Hematopoietic multipotent progenitor cell treated with erythropoietin and hydrocortisone succinate and interleukin-3 and kit ligand, for 17 days (in vitro differentiated cells): ENCODE results near the gene TBC1D22A.

Experiments
- DNase-seq: peaks from one replicate; pipeline ENCODE4 v3.0.0-alpha.2; 2015; ENCODE audit warnings: low spot score

TBC1D22A gene

DNA sequence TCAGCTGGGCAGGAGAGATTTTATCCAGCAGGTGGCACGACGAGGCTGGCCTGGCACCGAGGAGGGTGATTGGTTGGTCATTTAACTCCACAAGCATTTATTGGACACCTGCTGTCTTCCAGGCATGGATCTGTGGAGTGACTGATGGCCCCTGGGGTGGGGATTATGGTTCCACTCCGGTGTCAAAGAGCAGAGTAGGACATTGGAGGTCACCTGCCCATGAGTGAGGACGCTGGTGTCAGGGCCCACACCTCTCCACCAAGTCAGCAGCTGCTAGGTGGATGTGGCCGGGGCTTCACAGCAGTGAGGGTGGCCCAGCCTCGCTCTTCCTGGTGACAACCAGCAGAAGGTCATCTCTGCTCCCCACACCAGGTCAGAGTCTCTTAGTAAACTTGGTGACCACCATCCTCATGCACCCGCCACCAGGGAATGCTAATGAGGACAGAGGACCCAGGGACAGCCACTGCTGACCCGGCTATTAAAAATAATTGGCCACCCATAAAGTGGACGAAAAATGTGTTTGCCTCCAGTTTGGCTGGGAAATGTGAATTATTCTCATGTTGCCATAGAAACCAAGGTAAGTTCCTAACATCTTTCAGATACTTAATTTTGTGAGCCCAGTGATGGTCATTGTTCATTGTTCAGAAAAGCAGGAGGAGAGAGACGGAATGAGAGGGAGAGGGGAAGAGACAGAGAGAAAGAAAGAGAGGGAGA is 428.7 kb downstream of the TBC1D22A start:
- DNase-seq, result no peak

GRCh38 chr22:47191671-47192650 is 429.5 kb downstream of the TBC1D22A start:
- DNase-seq, result no peak

GRCh38 chr22:47192651-47193437 is 430.4 kb downstream of the TBC1D22A start:
- peak; percentile 8 for DNase-seq

- DNase-seq, result no peak
These were observed 431.3 kb downstream of the TBC1D22A start for GRCh38 chr22:47193606-47194329.

GRCh38 chr22:47194476-47195155 is 432.2 kb downstream of the TBC1D22A start:
- DNase-seq, result no peak

- DNase-seq, result no peak
These were observed 432.7 kb downstream of the TBC1D22A start for GRCh38 chr22:47195156-47195483.

GRCh38 chr22:47195484-47196165 is 433.2 kb downstream of the TBC1D22A start:
- DNase-seq, result no peak

DNA sequence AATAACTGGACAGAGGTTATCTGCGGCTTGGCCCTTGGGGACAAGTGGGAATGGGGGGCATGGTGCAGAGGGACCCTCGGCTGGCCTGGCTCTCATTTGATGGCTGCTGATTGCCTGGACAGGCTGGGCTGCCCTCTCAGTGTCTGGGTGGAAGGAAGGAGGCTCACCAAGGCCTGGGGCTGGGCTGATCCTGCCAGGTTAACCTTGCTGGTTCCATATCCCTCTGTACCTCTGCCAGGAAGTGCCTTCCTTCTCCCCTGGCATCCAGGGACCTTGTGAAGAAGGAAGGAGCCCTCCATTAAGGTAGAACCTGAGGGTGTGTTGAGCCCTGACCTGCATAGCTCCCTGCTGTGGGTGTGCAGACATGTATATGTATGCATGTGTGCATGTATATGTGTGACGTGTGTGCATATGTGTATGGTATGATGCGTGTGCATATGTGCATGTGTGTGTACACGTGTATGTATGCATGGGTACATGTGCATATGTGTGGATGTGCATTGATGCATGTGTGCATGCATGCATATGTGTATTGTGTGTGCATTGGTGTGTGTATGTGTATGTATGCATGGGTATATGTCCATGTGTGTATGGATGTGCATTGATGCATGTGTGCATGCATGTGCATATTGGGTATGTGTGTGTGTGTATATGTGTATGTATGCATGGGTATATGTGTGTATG is 433.9 kb downstream of the TBC1D22A start:
- no peak for DNase-seq

DNA sequence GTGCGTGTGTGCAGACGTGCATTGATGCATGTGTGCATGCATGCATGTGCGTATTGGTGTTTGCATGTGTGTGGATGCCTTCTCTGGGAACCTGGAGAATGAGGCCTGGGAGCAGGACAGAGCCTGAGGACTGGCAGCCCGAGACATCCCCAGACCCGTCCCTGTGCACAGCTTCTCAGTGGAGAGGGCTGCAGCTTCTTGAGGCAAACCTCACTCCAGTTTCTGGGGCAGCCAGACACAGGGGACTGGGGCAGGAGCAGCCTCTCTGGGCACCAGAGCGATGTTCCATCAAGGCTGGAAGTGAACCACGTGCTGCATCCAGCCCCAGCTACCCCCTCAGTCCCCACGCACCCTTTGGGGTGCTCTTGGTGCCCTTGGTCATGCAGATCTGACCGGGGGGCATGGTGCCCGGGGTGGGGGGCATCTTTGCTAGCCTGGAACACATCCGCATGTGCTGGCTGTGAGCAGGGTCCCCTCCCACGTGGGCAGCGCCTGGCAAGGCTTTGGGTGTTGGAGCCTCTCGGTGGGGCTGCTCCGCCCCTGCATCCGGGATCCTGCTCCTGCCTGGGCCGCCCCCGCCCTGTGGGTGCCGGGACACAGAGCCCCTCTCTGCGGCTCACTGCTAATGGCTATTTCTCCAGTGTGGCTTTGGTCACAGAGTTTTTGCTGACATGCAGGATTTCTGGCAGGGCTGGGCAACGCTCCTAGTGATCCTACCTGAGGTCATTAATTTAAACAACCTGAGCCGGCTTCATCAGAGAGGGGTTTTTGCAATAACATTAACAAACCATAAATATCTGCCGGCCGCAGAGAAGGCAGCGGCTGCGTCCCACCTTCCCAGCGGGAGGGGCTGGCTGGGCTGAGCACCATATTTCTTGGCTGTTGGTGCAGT is 434.7 kb downstream of the TBC1D22A start:
- DNase-seq, result no peak

- DNase-seq, result no peak
These were observed 435.5 kb downstream of the TBC1D22A start for GRCh38 chr22:47197773-47198500.

- DNase-seq, result no peak
These were observed 436.4 kb downstream of the TBC1D22A start for GRCh38 chr22:47198801-47199251.

GRCh38 chr22:47199261-47199978 is 437.0 kb downstream of the TBC1D22A start:
- no peak for DNase-seq

GRCh38 chr22:47199979-47200272 is 437.5 kb downstream of the TBC1D22A start:
- DNase-seq, result no peak

DNA sequence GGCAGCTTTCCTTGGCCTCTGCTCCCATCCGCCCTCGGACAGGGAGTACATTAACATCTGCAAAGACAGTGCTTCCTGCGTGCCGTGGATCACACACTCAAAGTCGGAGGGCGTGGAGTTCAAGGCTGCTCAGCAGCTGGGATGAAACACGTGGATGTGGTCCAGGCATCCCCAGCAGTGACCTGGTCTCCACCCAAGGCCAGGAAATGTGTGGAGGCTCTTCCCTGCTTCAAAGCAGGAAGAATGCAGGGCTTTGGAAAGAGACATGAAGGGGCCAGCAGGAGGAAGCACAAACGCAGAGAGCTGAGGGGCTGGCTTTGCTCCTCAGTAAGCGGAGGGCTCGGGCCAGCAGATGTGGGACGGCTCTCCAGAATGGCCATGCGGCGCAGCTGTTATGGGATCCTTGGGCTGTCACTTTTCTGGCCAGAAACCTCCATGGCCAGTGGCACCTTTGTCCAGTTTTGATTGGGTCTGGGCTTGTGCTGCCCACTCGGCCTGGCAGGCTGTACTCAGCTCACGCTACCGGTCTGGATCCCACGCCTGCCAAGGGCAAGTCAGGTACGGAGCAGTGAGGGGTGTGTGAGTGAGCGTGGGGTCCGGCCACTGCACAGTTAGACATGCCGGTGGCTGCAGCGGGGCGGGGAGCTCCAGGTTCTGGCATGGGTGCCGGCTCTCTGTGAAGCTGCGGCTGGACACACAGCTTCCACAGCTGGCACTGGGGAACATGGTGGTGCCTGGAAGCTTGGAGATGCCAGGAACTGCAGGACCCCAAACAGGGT is 438.0 kb downstream of the TBC1D22A start:
- DNase-seq, result no peak

GRCh38 chr22:47201186-47201995 is 438.9 kb downstream of the TBC1D22A start:
- DNase-seq, result no peak
